HG03442 (cell line): Measurements from ENCODE around the gene KLHDC10.
"Not testable (repeated sequence)": the region's sequence is repeated elsewhere in the genome, so short reads cannot be mapped to it uniquely, and the experiment has no call there.

Experiments
- ATAC-seq: cut with Tn5 transposase; IDR thresholded peaks from one replicate; pipeline ENCODE4 v1.9.1; 2021; ENCODE audit warnings: mild to moderate bottlenecking, moderate library complexity; ENCODE audit not compliant: unreplicated experiment

Gene KLHDC10

DNA sequence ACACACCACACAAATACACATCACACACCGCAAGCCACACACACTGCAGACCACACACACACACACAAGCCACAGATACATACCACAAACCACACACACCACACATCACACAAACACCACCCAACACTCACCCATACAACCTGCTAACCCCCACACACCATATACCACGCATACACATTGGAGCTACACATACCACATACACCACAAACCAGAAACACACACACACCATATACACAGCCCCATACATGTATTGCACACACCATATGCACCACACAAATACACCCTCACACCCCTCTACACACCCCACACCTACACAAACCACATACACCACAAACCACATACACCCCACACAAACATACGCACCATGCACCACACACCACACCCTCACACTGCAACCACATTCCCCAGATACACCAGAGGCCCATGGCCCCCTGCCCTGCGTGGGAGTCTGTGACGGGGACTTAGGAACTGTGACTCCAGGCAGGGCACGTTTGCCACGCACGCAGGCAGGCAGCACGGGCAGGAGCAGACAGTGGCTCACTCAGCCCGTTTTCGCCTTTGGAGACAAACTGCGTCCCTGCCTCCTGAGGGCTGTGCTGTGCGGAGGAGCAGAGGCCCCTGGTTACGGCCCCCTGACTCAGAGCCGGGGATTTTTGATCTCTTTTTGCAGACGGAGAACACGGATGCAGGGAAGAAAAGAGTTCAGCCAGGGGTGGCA, 82.3 kb downstream of the KLHDC10 start:
- no peak for ATAC-seq

DNA sequence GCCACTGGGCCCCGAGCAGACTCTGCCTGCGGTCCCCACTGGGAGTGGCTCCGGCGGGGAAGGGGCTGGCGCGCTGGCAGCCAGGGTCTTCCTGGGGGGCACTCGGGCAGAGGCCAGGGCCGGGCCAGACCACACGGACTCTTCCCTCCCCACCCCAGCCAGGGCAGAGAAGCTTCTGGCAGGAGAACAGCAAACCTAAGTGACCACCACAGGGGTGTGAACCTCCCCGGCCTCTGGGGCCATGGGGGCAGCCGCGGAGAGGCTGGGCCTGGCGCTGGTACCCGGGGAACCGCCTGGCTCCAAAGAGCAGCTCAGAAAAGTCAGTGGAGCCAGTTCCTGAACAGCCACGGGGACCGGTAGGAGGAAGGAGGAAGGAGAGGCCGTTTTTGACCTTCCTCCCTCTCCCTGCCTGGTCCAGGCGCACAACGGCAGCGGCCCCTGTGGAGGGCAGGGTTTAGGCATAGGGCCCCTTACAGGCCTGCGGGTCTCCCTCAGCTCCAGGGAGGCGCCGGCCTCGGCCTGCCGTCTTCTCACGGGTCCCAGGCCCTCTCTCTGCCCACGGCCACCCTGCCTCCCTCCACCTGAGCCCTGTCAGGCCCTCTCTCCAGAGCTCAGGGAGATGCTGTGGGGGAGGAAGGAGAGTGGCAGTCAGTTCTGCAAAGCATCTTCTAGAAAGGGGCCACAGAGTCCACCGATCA, 83.0 kb downstream of the KLHDC10 start:
- ATAC-seq = no peak

DNA sequence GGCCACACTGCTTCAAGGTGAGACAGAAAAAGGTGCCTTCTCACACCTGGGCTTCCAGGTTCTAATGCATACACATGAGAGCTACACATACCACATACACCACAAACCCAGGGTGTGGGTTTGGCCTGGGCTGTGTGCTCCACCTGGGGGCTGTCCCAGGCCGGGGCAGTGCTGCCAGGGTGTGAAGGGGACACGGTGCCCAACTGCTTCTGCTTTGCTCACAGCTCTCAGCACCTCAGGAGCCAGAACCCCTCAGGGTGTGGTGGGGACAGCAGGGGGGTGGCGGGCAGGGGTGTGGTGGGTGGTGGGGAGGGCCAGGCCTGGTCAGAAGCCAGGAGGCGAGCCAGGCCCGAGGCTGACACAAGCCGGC, 83.8 kb downstream of the KLHDC10 start:
- no peak for ATAC-seq

DNA sequence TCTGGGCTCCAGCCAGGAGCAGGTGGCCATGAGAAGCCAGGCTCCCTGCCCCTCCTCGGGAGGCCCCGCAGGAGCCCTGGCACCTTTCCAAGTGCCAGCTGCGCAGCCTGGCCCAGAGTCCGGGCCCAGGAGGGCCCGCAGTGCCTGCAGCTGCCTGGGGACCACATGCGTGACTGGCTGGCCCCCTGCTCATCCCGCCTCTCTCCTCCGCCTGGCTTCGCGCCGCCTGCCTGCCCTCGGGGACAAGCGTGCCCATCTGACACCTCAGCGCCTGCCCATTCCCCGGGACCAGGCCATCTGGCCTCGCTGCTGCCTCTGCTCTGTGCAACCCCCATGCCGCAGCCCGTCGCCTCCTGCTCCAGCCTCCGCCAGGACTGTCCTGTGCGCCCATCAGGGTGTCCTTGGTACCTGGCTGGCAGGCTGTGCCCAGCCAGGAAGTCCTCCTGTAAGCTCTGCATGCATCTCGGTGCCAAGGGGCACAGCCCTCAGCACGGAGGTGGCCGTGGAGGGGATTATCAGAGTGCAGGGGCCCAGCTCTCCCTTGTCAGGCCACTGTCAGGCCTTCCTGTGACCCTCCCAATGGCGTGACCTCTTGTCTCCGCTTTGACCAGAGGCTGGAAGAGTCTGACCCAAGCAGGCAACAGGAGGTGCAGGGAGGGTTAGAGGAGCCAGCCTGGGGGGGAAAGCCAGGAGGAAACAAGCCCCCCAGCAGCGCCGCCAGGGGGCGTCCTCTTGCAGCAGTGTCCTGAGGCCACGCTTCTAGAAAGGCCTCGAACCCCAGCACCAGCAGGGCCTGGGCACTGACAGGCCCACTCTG, 84.4 kb downstream of the KLHDC10 start:
- ATAC-seq = no peak

DNA sequence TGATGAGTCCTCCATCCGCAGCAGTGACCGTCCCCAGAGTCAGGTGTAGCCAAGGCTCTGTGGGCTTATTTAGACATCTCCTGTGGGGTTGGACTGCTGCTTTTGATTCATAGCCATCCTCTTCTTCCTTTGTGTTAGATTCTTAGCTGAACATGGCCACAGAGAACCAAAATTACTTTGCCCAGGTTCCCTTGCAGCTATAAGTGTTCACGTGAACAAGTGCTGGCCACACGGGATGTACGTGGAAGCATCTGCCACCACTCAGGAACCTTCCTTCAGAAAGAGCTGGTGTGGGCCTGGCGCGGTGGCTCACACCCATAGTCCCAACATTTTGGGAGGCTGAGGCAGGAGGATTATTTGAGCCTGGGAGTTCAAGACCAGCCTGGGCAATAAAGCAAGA, 85.8 kb downstream of the KLHDC10 start:
- ATAC-seq = no peak

DNA sequence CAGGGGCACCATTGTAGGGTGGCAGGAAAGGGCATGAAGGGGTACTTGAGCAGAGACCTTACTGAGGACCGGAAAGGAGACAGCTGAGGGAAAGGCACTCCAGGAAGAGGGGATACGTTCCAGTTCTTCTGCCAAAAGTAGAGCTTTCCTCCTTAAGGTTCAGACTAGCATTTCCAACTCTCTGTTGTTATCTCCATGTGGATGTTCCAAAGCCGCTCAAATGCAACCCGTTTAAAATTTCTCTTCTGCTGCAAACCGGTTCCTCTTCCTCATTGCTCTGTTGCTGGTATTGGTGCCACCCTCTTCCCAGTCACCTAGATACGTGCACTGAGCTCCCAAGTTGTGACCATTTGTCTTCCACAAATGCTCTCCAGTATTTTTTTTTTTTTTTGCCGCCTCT, 87.4 kb downstream of the KLHDC10 start:
- no peak for ATAC-seq

DNA sequence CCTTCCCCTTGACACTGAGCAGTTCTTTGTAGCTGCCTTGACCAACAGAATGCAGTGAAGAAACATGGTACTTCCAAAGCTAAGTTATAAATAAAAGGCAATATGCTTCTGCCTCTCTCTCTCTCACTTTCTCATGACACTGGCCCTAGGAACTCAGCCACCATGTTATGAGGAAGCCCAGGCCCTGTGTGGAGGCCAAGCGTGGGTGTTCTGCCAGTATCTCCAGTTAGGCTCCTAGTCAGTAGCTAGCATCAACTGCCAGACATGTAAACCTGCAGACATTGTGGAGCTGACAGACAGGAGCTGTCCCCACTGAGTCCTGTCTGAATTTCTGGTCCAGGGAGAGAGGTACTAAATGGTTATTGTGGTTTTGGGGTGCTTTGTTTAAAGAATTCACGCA, 89.7 kb downstream of the KLHDC10 start:
- ATAC-seq = no peak

DNA sequence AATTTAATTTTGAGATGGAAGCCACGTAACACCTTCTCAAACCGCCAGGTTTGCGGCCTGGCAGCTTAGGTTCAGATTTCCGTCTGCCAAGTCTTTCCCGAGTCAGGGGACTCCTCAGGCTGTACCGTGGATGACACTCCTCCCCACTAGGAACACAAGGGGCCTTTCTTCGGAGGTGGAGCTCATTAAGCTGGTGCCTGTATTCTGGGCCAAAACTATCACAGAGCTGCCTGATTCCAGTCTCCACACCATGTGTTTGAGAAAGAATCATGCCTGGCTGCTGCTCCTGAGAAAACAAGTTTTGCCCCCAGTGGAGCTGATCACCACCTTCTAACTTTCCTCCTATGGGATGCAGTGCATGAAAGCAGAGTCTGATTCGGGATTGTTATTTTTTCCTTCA, 90.1 kb downstream of the KLHDC10 start:
- ATAC-seq = no peak

DNA sequence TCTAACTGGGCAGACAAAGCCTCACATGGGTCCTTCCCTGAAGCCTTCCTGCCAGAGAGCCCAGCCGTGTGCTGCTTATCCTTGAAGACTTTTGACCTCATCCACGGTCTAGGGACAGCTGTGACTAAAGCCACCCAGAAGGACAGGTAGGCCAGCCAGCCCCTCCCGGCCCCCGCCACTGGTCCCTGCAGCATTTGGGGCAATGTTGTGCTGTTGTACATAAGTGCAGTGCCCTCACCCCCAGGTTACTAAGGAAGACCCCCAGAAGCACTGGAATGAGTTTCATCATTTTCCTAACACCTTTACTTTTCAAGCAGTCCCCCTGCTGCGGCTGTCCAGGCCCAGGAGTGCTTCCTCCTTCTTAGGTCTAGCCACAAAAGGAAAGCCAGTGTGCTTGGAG, 91.9 kb downstream of the KLHDC10 start:
- no peak for ATAC-seq

DNA sequence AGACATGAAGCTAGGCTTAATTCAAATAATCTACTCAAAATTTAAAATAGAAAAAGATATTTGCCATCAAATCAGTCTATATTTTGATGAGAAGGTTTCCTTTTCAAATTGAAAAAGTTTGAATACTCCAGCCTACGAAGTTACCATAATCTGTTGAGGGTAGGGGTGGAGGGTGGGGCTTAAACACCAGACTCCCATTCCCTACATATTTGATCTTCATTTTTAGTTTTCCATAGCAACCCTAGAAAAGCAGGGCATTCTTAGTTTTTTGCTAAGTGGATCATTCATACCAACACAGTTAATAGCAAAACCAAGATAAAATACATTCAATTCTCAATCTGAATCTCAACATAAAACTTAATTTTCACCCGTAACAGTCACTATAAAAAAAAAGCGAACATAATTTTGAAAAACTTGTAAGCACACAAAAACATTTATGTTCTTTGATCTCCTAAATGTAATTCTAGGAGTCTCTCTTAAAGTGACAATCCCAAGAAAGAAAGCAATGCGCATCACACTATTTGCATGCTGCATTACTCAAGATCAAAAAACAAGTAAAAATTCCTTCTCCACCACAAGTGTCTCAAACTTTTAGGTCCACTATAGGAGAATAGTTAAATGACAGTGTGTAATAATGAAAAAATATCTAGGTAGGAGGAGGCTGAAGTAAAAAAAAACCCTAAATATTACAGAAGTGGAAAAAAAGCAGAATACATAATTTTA, 104.1 kb downstream of the KLHDC10 start:
- ATAC-seq = no peak

DNA sequence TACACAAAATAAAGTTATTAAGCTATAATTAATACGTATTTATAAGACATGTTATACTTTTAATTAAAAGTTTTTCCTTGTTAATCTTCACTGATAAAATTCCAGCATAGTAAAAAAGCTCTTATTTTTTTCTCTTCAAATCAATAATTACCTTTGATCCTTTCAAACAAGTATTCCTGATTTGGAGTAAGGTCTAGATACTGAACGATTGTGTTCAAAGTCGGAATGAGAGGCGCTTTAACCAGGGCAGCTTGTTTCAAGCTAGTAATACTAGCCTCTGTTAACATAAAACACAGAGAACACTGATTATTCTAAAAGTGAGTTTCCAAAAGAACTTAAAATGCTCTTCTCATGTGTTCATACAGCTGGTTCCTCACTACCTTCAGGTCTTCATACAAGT, 107.9 kb downstream of the KLHDC10 start:
- no peak for ATAC-seq

DNA sequence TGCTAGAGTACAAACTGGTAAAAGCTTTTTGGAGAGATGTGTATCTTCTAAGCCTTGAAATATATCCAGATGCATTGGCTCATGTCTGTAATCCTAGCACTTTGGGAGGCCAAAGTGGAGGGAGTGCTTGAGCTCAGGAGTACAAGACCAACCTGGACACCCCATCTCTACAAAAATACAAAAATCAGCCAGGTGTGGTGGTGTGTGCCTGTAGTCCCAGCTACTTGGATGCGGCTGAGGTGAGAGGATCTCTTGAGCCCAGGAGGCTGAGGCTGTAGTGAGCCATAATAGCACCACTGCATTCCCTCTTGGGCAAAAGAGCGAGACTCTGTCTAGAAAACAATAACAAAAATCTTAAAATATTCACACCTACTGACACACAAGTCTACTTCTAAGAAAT, 109.3 kb downstream of the KLHDC10 start:
- ATAC-seq = no peak

DNA sequence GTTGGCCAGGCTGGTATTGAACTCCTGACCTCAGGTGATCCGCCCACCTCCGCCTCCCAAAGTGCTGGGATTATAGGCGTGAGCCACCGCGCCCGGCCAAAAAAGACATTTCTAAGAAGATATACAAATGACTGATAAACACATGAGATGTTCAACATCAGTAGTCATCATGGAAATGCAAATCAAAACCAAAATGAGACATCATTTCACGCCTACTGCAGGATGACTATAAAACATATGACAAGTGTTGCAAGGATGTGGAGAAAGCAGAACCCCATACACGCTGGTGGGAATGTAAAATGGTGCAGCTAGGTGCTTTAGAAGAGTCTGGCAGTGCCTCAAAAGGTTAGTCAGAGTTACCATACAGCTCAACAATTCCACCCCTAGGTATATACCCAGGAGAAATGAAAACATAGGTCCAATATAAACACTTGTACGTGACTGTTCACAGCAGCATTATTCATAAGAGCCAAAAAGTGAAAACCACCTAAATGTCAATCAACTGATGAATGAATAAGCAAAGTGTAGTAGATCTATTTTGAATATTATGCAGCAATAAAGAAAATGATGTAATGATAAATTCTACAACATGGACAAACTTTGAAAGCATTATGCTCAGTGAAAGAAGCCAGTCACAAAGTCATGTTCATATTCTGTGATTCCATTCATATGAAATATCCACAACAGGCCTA, 110.4 kb downstream of the KLHDC10 start:
- ATAC-seq = no peak

DNA sequence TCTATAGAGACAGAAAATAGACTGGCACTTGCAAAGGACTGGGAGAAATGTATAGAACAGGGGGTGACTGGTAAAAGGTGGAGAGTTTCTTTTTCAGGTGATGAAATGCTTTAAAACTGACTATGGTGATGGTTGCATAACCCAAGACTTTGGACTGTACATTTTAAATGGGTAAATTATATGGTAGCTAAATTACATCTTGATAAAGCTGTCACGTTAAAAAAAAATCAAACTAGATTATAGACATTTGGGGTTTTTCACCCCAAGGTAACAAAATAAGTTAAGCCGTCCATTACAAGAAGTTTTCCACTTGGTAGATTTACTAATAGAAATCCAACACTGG, 110.9 kb downstream of the KLHDC10 start:
- no peak for ATAC-seq

DNA sequence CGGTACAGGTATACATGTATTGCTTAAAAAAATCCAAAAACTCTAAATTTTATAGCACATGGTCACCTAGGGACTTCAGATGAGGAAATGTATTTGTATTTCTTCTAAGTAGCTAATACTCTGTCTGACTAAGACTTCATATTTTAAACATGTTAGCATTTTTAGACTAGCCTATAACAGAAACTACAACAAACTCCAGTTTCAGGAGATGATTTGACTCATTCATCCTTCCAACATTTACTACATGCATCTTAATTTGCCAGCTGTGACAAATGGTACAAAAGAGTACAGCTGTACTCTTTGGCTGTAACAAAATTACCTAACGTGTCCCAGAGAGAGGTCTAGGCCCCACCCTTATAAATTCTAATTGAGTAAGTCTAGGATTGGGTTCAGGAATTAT, 112.7 kb downstream of the KLHDC10 start:
- ATAC-seq = peak; percentile 93

DNA sequence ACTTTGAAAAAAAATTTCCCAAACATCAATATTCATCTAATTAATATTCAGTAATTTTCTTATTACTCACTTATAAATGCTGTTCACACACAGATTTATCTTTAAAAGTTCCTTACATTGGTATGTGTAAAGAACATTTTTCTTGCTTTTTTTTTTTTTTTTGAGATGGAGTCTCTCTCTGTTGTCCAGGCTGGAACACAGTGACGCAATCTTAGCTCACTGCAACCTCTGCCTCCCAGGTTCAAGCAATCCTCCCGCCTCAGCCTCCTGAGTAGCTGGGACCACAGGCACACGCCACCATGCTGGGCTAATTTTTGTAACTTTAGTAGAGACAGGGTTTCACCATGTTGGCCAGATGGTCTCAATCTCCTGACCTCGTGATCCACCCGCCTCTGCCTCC, 114.0 kb downstream of the KLHDC10 start:
- ATAC-seq = not testable (repeated sequence)
